ENCODE measurements around the gene NHLRC2.

- TF ChIP-seq, protein P1, sequence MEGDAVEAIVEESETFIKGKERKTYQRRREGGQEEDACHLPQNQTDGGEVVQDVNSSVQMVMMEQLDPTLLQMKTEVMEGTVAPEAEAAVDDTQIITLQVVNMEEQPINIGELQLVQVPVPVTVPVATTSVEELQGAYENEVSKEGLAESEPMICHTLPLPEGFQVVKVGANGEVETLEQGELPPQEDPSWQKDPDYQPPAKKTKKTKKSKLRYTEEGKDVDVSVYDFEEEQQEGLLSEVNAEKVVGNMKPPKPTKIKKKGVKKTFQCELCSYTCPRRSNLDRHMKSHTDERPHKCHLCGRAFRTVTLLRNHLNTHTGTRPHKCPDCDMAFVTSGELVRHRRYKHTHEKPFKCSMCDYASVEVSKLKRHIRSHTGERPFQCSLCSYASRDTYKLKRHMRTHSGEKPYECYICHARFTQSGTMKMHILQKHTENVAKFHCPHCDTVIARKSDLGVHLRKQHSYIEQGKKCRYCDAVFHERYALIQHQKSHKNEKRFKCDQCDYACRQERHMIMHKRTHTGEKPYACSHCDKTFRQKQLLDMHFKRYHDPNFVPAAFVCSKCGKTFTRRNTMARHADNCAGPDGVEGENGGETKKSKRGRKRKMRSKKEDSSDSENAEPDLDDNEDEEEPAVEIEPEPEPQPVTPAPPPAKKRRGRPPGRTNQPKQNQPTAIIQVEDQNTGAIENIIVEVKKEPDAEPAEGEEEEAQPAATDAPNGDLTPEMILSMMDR (IDR thresholded peaks at IDR 0.05) = no peak
- no peak for TF ChIP-seq POLR2AphosphoS5 (IDR thresholded peaks at IDR 0.05)
- TF ChIP-seq POLR2A (IDR thresholded peaks at IDR 0.05) = no peak
- no peak for TF ChIP-seq EP300 (IDR thresholded peaks at IDR 0.05; ENCODE audit: low read depth)
These were observed 53.8 kb downstream of the NHLRC2 start for GRCh38 chr10:113908236-113908635.

Data from transverse colon (tissue), 4 donors.